HepG2 (cell line): ENCODE measurements around the gene OR52E8.

Source experiments
- BHLHE40 ChIP-seq: IDR thresholded peaks from 2 replicates; pipeline ENCODE4 v1.6.1; 2011; ENCODE audit warnings: low read length, improper control_type of control experiment
- CBX2 ChIP-seq, 2 experiments: fragments of 200-600 bp in 1 of 2; sonication (generic); formaldehyde crosslinking in 1 of 2; IDR thresholded peaks; 2 replicates each; pipeline versions ENCODE4 v1.7.0 to v1.8.1; 2018 to 2022; ENCODE audit warnings: low read depth in 2 of 2, low read length in 1 of 2, mild to moderate bottlenecking in 1 of 2, missing genetic modification reagents in 1 of 2
- CREB1 ChIP-seq, 2 experiments: fragments of 450-650 bp in 1 of 2; IDR thresholded peaks; 2 replicates each; pipeline ENCODE4 v1.6.1; 2016 to 2017; ENCODE audit warnings: control low read depth in 1 of 2, mild to moderate bottlenecking in 1 of 2, missing compliant biosample characterization in 1 of 2, missing genetic modification characterization in 1 of 2
- CTCF ChIP-seq: sonication (generic); formaldehyde crosslinking; IDR thresholded peaks from 2 replicates; pipeline ENCODE4 v1.5.0; 2020; ENCODE audit warnings: mild to moderate bottlenecking, missing genetic modification reagents, moderate library complexity
- IRF2 ChIP-seq: IDR thresholded peaks from 2 replicates; pipeline ENCODE4 v1.6.1; 2018; ENCODE audit warnings: missing genetic modification reagents, missing compliant biosample characterization
- RAD51 ChIP-seq: fragments of 450-650 bp; IDR thresholded peaks from 2 replicates; pipeline ENCODE4 v1.6.1; 2016; ENCODE audit warnings: borderline replicate concordance
- RBAK ChIP-seq: sonication (generic); formaldehyde crosslinking; IDR thresholded peaks from 2 replicates; pipeline ENCODE4 v1.5.1; 2020; ENCODE audit warnings: mild to moderate bottlenecking, missing genetic modification reagents
- RBFOX2 ChIP-seq: fragments of 200-400 bp; formaldehyde crosslinking; IDR thresholded peaks from 2 replicates; pipeline ENCODE4 v1.6.1; 2017; ENCODE audit warnings: low read depth, mild to moderate bottlenecking, low read length
- ZBTB26 ChIP-seq: IDR thresholded peaks from 2 replicates; pipeline ENCODE4 v1.6.1; 2016; ENCODE audit warnings: missing compliant biosample characterization, missing genetic modification reagents, borderline replicate concordance
- ZNF232 ChIP-seq: sonication (generic); formaldehyde crosslinking; IDR thresholded peaks from 2 replicates; pipeline ENCODE4 v1.4.0; 2020; ENCODE audit warnings: missing genetic modification reagents, borderline replicate concordance
- ZNF704 ChIP-seq: sonication (generic); formaldehyde crosslinking; IDR thresholded peaks from 2 replicates; pipeline ENCODE4 v1.8.1; 2023; ENCODE audit warnings: mild to moderate bottlenecking, inconsistent platforms, moderate library complexity, missing genetic modification reagents, borderline replicate concordance

- TF ChIP-seq ZNF232 (no peak), CTCF (CRISPR knock-in tag) (peak; percentile 90), ZNF704 (CRISPR knock-in tag) (no peak), BHLHE40 (no peak), RAD51 (no peak), RBFOX2 (no peak), ZBTB26 (no peak), CBX2 (IDR thresholded peaks at IDR 0.05; ENCODE audit: low read depth, low read length) (no peak), CBX2 (CRISPR knock-in tag; IDR thresholded peaks at IDR 0.05; ENCODE audit: low read depth) (no peak), CREB1 (IDR thresholded peaks at IDR 0.05) (no peak), CREB1 (CRISPR knock-in tag; IDR thresholded peaks at IDR 0.05) (no peak), IRF2 (CRISPR knock-in tag) (no peak), RBAK (CRISPR knock-in tag) (no peak)
These were observed 48.9 kb downstream of the OR52E8 start, which contains the start of gene OR52N2 for GRCh38 chr11:5808500-5809121.
